ENCODE data around the gene SHC3. TPM values are rescaled to one million over a fixed set of nuclear protein-coding genes. Genes with fewer than 3 reads are reported as not detected.

The SHC3 gene
- total RNA-seq, 3 donors from 2014 or later (not counting 1 experiment from before 2014, with no cell fraction given), result 0.02 to 0.09 (median 0.08) TPM

DNA sequence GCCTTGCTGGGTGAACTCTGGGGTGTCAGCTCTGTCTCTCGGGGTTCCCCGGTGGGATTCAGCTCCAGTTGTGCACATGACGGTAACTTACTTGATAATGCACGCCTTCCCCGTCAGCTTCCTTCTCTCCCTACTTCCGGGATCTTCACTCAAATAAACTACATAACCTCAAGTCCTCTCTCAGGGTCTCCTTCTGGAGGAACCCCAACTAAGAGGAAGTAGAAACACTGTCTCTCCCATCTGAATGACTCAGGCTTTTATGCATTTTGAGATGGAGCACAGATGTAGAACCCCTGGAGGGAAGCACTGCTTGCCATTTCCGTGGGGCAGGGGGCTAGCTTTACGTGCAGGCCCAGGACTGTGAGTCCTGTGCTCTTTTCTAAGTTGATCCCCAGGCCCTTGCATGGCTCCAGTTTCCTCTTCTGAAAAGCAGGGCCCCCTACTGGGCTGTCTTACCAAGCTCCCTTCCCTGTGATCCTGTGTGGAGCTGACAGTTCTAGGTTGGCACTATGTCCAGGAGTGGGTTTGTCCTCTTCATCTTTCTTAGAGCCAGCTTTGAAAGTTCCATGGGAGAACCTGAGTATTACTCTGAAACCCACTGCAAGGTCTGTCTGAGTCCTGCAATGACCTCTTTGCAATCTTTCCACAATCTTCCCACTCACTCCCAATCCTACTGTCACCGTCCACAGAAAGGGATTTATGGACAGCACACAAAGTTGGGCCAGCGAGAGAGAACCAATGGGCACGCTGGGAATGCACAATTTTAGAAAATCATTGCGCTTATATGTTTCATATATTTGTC is 169.7 kb downstream of the SHC3 start:
- no peaks in the 10 kb centered on the region for H3K4me1 Mint-ChIP-seq
- WGBS (ENCODE audit: insufficient coverage), result 77% methylated on average over 12 of the region's 12 CpGs
- no peak overlapping the region for H3K27ac ChIP-seq (ENCODE audit: low read length)
- H3K4me3 Mint-ChIP-seq, result no peak overlapping the region
- H3K9me3 ChIP-seq (ENCODE audit: control insufficient read depth, insufficient read depth, low read length), result no peaks in the 10 kb centered on the region
- no peaks in the 10 kb centered on the region for H3K9me3 Mint-ChIP-seq
- H3K27ac Mint-ChIP-seq, result no peak overlapping the region
- DNase-seq (no peak), ATAC-seq (no peak)
- TF ChIP-seq, protein P1, sequence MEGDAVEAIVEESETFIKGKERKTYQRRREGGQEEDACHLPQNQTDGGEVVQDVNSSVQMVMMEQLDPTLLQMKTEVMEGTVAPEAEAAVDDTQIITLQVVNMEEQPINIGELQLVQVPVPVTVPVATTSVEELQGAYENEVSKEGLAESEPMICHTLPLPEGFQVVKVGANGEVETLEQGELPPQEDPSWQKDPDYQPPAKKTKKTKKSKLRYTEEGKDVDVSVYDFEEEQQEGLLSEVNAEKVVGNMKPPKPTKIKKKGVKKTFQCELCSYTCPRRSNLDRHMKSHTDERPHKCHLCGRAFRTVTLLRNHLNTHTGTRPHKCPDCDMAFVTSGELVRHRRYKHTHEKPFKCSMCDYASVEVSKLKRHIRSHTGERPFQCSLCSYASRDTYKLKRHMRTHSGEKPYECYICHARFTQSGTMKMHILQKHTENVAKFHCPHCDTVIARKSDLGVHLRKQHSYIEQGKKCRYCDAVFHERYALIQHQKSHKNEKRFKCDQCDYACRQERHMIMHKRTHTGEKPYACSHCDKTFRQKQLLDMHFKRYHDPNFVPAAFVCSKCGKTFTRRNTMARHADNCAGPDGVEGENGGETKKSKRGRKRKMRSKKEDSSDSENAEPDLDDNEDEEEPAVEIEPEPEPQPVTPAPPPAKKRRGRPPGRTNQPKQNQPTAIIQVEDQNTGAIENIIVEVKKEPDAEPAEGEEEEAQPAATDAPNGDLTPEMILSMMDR (IDR thresholded peaks at IDR 0.05), result no peak
- H3K4me3 ChIP-seq (ENCODE audit: low read length), result no peak overlapping the region
- H3K36me3 Mint-ChIP-seq, result no peaks in the 10 kb centered on the region
- no peaks in the 10 kb centered on the region for H3K4me1 ChIP-seq (ENCODE audit: control insufficient read depth, insufficient read depth, low read length)
- no peaks in the 10 kb centered on the region for H3K36me3 ChIP-seq (ENCODE audit: control insufficient read depth, insufficient read depth, low read length)
- no peaks in the 10 kb centered on the region for H3K27me3 ChIP-seq (ENCODE audit: control insufficient read depth, insufficient read depth, low read length)
- H3K27me3 Mint-ChIP-seq (ENCODE audit: low read depth in 2 of 2), result peaks cover 8 to 29% of the 10 kb centered on the region in 2 donors
- intact Hi-C loops (cut with micrococcal nuclease), result no loop called here

DNA sequence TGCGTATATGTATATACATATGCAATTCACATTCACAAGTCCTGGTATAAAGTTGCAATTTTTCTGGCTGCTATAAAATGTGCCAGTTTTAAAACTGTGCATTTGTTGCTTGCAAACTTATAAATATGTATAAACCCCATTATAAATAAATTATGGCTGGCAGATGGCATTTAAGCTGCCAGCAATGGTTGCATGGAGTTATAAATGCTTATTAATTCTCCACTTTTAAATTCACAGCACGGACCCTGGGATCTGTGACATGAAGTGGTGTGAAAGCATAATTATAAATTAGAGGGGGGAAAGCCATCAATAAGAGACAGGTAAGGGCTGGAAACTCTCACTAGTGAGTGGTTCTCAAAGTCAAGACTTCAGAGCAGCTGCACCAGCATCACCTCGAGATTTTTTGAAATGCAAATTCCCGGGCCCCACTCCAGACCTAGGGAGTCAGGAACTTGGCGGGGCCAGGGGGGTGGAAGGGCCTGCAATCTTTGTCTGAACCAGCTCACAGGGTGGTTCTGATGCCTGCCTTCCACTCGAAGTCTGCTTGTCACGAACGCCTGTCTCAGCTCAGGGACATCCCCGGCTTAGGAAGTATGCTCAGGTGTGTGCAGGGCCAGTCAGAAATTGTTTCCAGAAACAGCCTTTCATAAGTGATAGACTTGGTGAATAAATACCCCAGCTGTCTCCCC is 170.4 kb downstream of the SHC3 start:
- no peaks in the 10 kb centered on the region for H3K27me3 ChIP-seq (ENCODE audit: control insufficient read depth, insufficient read depth, low read length)

DNA sequence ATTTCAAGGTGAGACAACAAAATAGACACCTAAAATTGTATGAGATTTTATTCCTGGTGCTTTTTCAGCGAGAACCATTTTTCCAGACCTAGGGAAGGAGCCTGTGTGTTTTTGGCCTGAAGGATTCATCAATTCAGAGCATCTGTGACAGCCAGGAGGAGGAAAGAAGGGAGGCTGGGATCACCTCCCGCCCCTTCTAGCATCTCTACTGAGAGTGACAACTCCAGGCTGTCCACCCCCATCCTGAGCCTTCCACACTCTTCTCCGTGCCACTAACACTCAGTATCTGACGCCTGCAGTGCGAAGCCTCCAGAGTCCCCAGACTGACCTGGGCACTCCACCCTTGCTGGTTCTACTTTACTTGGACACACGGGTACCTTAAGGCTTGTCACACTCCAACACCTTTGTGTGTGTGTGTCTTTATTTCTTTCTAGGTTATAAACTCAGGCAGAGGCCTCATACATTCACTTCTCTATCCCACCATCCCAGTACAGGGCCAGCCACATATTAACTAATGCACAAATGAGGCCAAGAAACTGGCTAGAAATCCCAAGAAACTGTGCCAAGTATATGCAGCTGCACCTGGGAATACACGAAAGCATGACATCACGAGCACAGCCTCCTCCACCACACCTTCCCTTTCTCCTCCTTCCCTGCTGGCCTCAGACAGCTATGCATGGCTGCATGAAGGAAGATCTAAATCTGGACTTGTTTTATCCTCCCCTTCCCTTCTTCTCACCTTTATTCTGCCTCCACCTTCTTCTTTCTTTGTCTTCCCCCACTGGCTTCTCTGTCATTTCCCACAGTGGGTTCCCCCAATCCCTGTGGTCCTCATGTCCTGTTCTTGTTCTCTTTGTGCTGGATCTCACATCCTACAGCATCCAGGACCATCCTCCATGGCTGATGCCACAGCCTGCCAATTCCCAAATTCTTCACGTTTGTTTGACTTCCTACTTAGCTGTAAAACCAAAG is 171.3 kb downstream of the SHC3 start:
- Mint-ChIP-seq H3K4me1 (no peaks in the 10 kb centered on the region), H3K36me3 (no peaks in the 10 kb centered on the region), H3K27me3 (ENCODE audit: low read depth in 2 of 2) (peaks cover 8 to 46% of the 10 kb centered on the region in 2 donors), H3K27ac (no peak overlapping the region), H3K9me3 (no peaks in the 10 kb centered on the region), H3K4me3 (no peak overlapping the region)
- Histone ChIP-seq H3K4me3 (ENCODE audit: low read length) (no peak overlapping the region), H3K9me3 (ENCODE audit: control insufficient read depth, insufficient read depth, low read length) (no peaks in the 10 kb centered on the region), H3K4me1 (ENCODE audit: control insufficient read depth, insufficient read depth, low read length) (no peaks in the 10 kb centered on the region), H3K27ac (ENCODE audit: low read length) (no peak overlapping the region), H3K27me3 (ENCODE audit: control insufficient read depth, insufficient read depth, low read length) (no peaks in the 10 kb centered on the region), H3K36me3 (ENCODE audit: control insufficient read depth, insufficient read depth, low read length) (no peaks in the 10 kb centered on the region)
- intact Hi-C loops (cut with micrococcal nuclease), result no loop called here
- TF ChIP-seq, protein P1 (IDR thresholded peaks at IDR 0.05), result no peak
- ATAC-seq (no peak), DNase-seq (no peak)
- 79% methylated on average over 9 of the region's 9 CpGs for WGBS (ENCODE audit: insufficient coverage)

More for the DNA sequence above, 170.4 kb downstream of the SHC3 start:
- Histone ChIP-seq H3K27ac (ENCODE audit: low read length) (no peak overlapping the region), H3K4me1 (ENCODE audit: control insufficient read depth, insufficient read depth, low read length) (no peaks in the 10 kb centered on the region), H3K36me3 (ENCODE audit: control insufficient read depth, insufficient read depth, low read length) (no peaks in the 10 kb centered on the region), H3K4me3 (ENCODE audit: low read length) (no peak overlapping the region), H3K9me3 (ENCODE audit: control insufficient read depth, insufficient read depth, low read length) (no peaks in the 10 kb centered on the region)
- TF ChIP-seq, protein P1 (IDR thresholded peaks at IDR 0.05), result no peak
- Mint-ChIP-seq H3K36me3 (no peaks in the 10 kb centered on the region), H3K27me3 (ENCODE audit: low read depth in 2 of 2) (peaks cover 8 to 36% of the 10 kb centered on the region in 2 donors), H3K27ac (no peak overlapping the region), H3K4me1 (no peaks in the 10 kb centered on the region), H3K4me3 (no peak overlapping the region), H3K9me3 (no peaks in the 10 kb centered on the region)
- intact Hi-C loops (cut with micrococcal nuclease), result no loop called here
- ATAC-seq (no peak), DNase-seq (no peak)
- 83% methylated on average over 8 of the region's 9 CpGs for WGBS (ENCODE audit: insufficient coverage)

Data from natural killer cell (primary cell).